ENCODE results near the gene P2RX5.

GRCh38 chr17:3695723-3696411 lies at the start of gene P2RX5:
- TF ChIP-seq, protein P1, sequence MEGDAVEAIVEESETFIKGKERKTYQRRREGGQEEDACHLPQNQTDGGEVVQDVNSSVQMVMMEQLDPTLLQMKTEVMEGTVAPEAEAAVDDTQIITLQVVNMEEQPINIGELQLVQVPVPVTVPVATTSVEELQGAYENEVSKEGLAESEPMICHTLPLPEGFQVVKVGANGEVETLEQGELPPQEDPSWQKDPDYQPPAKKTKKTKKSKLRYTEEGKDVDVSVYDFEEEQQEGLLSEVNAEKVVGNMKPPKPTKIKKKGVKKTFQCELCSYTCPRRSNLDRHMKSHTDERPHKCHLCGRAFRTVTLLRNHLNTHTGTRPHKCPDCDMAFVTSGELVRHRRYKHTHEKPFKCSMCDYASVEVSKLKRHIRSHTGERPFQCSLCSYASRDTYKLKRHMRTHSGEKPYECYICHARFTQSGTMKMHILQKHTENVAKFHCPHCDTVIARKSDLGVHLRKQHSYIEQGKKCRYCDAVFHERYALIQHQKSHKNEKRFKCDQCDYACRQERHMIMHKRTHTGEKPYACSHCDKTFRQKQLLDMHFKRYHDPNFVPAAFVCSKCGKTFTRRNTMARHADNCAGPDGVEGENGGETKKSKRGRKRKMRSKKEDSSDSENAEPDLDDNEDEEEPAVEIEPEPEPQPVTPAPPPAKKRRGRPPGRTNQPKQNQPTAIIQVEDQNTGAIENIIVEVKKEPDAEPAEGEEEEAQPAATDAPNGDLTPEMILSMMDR (IDR thresholded peaks at IDR 0.05; ENCODE audit: insufficient read depth, low read length, poor library complexity, severe bottlenecking): no peak
- TF ChIP-seq EZH2phosphoT487 (conservative IDR thresholded peaks at IDR 0.05; ENCODE audit: low read length): no peak
